Measurements from ENCODE around the gene DPP10.

Gene DPP10

GRCh38 chr2:115314119-115314518 lies 871.7 kb downstream of the DPP10 start:
- no peak overlapping the region for H3K27ac ChIP-seq
- TF ChIP-seq CTCF (conservative IDR thresholded peaks at IDR 0.05) (no peak), ZFX (IDR thresholded peaks at IDR 0.05) (no peak)

GRCh38 chr2:115327061-115327460 lies 884.6 kb downstream of the DPP10 start:
- no peak overlapping the region for H3K27ac ChIP-seq
- TF ChIP-seq ZFX (IDR thresholded peaks at IDR 0.05) (no peak), CTCF (conservative IDR thresholded peaks at IDR 0.05) (no peak)

GRCh38 chr2:115359550-115359949 lies 917.1 kb downstream of the DPP10 start:
- TF ChIP-seq CTCF (conservative IDR thresholded peaks at IDR 0.05) = no peak
- no peak for TF ChIP-seq ZFX (IDR thresholded peaks at IDR 0.05)

GRCh38 chr2:115364093-115364492 lies 921.7 kb downstream of the DPP10 start:
- no peak for TF ChIP-seq ZFX (IDR thresholded peaks at IDR 0.05)
- no peak for TF ChIP-seq CTCF (conservative IDR thresholded peaks at IDR 0.05)
- no peak overlapping the region for H3K27ac ChIP-seq

More at GRCh38 chr2:115359550-115359949, 917.1 kb downstream of the DPP10 start:
- no peak overlapping the region for H3K27ac ChIP-seq

GRCh38 chr2:115369400-115369799 lies 927.0 kb downstream of the DPP10 start:
- TF ChIP-seq ZFX (IDR thresholded peaks at IDR 0.05) (no peak), CTCF (conservative IDR thresholded peaks at IDR 0.05) (no peak)
- no peak overlapping the region for H3K27ac ChIP-seq

GRCh38 chr2:115374981-115375380 lies 932.5 kb downstream of the DPP10 start:
- TF ChIP-seq CTCF (conservative IDR thresholded peaks at IDR 0.05) (no peak), ZFX (IDR thresholded peaks at IDR 0.05) (no peak)
- H3K27ac ChIP-seq = no peak overlapping the region

GRCh38 chr2:115384399-115384798 lies 942.0 kb downstream of the DPP10 start:
- H3K27ac ChIP-seq = no peak overlapping the region
- TF ChIP-seq CTCF (conservative IDR thresholded peaks at IDR 0.05) = no peak

Data from C4-2B (cell line).